Gastrocnemius medialis (tissue), 4 donors: ENCODE data around the gene COL23A1.

Experiments used
- CTCF ChIP-seq, 5 experiments: fragments of 450-650 bp in 3 of 5; fragments of 200-600 bp in 2 of 5; sonication (generic) in 2 of 5; IDR thresholded peaks in 4 of 5; conservative IDR thresholded peaks in 1 of 5; 1 replicate in 4 of 5; 2 replicates in 1 of 5; pipeline ENCODE4 v1.5.1; 2016 to 2019; ENCODE audit warnings: antibody characterized with exemption in 5 of 5, mild to moderate bottlenecking in 3 of 5, moderate library complexity in 3 of 5
- POLR2A ChIP-seq, 2 donors: fragments of 450-650 bp; IDR thresholded peaks; one replicate each; pipeline ENCODE4 v1.6.1; 2017; ENCODE audit warnings: antibody characterized with exemption in 2 of 2, mild to moderate bottlenecking in 2 of 2, moderate library complexity in 2 of 2

- TF ChIP-seq CTCF (IDR thresholded peaks at IDR 0.05 in 4 of 5, conservative IDR thresholded peaks at IDR 0.05 in 1 of 5) = no peak
- no peak for TF ChIP-seq POLR2A (IDR thresholded peaks at IDR 0.05)
These were observed 328.3 kb downstream of the COL23A1 start for GRCh38 chr5:178261666-178262600.
